ENCODE results near the gene SHH. TPM values are rescaled to one million over a fixed set of nuclear protein-coding genes. Genes with fewer than 3 reads are reported as not detected.

SHH gene
- total and polyA plus RNA-seq, 8 donors = 0.29 to 11.0 (median 2.1) TPM

DNA sequence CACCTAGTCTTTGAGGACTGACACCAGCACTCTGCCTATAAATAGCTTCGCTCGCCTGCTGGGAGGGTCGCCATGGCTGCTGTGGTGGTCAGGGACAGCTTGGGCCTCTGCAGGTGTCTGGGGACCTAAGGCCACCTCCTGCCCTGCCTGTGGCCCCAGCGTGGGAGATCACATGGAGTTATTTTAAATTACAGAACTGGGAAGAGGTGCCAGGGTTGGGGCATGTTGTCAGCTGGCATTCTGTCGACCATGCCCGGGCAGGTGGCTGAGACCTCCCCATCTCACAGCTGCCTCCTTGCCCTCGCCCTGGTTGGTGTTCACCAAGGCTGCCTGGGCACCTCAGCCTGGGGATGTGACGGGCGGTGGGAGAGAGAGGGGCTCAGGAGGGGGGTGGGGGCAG, 18.1 kb downstream of the SHH start:
- 77 to 87% (median 81%) methylated on average over 9 of the region's 9 CpGs for WGBS, 5 donors
- H3K9me3 ChIP-seq = no peaks in the 10 kb centered on the region
- H3K27ac ChIP-seq = no peak overlapping the region
- intact Hi-C loops (cut with DNase I; ENCODE audit: low total_unique reads) = loop anchor here (10.0 kb wide), 1 partner anchor 361 kb away; no protein-coding TSS in a partner anchor
- DNase-seq = no peak
- no peak overlapping the region for H3K4me3 ChIP-seq
- H3K4me1 ChIP-seq = peaks cover 8 to 11% (median 8%) of the 10 kb centered on the region in 4 donors
- no peaks in the 10 kb centered on the region for H3K36me3 ChIP-seq
- TF ChIP-seq, protein P1, sequence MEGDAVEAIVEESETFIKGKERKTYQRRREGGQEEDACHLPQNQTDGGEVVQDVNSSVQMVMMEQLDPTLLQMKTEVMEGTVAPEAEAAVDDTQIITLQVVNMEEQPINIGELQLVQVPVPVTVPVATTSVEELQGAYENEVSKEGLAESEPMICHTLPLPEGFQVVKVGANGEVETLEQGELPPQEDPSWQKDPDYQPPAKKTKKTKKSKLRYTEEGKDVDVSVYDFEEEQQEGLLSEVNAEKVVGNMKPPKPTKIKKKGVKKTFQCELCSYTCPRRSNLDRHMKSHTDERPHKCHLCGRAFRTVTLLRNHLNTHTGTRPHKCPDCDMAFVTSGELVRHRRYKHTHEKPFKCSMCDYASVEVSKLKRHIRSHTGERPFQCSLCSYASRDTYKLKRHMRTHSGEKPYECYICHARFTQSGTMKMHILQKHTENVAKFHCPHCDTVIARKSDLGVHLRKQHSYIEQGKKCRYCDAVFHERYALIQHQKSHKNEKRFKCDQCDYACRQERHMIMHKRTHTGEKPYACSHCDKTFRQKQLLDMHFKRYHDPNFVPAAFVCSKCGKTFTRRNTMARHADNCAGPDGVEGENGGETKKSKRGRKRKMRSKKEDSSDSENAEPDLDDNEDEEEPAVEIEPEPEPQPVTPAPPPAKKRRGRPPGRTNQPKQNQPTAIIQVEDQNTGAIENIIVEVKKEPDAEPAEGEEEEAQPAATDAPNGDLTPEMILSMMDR (IDR thresholded peaks at IDR 0.05) = no peak
- TF ChIP-seq POLR2A (IDR thresholded peaks at IDR 0.05) (no peak), EP300 (IDR thresholded peaks at IDR 0.05) (no peak), POLR2AphosphoS5 (IDR thresholded peaks at IDR 0.05) (no peak)
- peaks cover 0 to 42% (median 12%) of the 10 kb centered on the region in 3 donors for H3K27me3 ChIP-seq

DNA sequence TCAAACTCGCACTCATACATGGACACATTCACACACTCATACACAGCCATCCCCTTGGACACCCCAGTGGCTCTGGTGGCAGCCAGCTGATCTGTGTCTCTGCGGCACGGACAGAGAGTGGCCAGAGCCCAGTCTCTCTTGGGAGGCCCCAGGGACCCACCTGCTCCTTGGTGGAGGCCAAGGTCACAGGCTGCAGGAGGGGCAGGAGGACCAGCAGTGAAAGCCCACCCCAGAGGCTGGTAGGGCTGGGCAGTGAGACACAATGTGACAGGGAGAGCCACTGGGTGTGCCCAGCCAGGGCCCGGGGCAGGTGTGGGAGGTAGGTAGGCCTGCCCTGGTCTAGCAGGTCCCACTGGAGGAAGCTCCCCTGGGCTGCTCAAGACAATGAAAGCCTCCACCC, 18.5 kb downstream of the SHH start:
- no peaks in the 10 kb centered on the region for H3K9me3 ChIP-seq
- H3K36me3 ChIP-seq = no peaks in the 10 kb centered on the region
- H3K27ac ChIP-seq = no peak overlapping the region
- 73 to 88% (median 84%) methylated on average over 4 of the region's 4 CpGs for WGBS, 5 donors
- TF ChIP-seq POLR2A (IDR thresholded peaks at IDR 0.05) = no peak
- no peak for TF ChIP-seq POLR2AphosphoS5 (IDR thresholded peaks at IDR 0.05)
- no peak for TF ChIP-seq EP300 (IDR thresholded peaks at IDR 0.05)
- TF ChIP-seq, protein P1 (IDR thresholded peaks at IDR 0.05) = no peak
- peaks cover 0 to 42% (median 12%) of the 10 kb centered on the region in 3 donors for H3K27me3 ChIP-seq
- H3K4me3 ChIP-seq = no peak overlapping the region
- H3K4me1 ChIP-seq = peaks cover 8 to 11% (median 8%) of the 10 kb centered on the region in 4 donors
- intact Hi-C loops (cut with DNase I; ENCODE audit: low total_unique reads) = loop anchor here (10.0 kb wide), 1 partner anchor 361 kb away; no protein-coding TSS in a partner anchor
- DNase-seq = no peak

DNA sequence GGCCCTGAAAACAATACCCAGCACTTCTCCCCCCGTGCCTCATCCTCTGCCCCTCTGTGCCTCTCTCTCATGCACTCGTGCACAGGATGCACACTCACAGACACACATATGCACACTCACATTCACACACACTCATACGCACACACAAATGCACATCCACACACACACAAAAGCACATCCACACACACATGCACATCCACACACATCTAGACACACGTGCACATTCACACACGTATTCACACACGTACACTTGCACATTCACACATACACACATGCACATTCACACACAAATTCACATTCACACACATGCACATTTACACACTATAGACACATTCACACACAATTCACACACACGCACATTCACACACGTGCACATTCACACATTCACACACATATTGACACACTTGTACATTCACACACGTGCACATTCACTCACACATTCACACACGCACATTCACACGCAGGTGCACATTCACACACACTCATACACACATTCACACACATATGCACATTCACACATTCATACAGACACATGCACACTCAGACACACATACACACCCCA, 19.2 kb downstream of the SHH start:
- no peaks in the 10 kb centered on the region for H3K36me3 ChIP-seq
- WGBS, 5 donors = 85 to 89% (median 87%) methylated on average over 11 of the region's 11 CpGs
- no peak for DNase-seq
- no peak overlapping the region for H3K27ac ChIP-seq
- intact Hi-C loops (cut with DNase I; ENCODE audit: low total_unique reads) = loop anchor here (10.0 kb wide), 1 partner anchor 362 kb away; no protein-coding TSS in a partner anchor
- H3K4me3 ChIP-seq = no peak overlapping the region
- H3K27me3 ChIP-seq = peaks cover 0 to 40% (median 12%) of the 10 kb centered on the region in 3 donors
- H3K4me1 ChIP-seq = peaks cover 8 to 11% (median 8%) of the 10 kb centered on the region in 4 donors
- no peaks in the 10 kb centered on the region for H3K9me3 ChIP-seq
- TF ChIP-seq POLR2A (IDR thresholded peaks at IDR 0.05) (no peak), EP300 (IDR thresholded peaks at IDR 0.05) (no peak)
- TF ChIP-seq, protein P1 (IDR thresholded peaks at IDR 0.05) = no peak

DNA sequence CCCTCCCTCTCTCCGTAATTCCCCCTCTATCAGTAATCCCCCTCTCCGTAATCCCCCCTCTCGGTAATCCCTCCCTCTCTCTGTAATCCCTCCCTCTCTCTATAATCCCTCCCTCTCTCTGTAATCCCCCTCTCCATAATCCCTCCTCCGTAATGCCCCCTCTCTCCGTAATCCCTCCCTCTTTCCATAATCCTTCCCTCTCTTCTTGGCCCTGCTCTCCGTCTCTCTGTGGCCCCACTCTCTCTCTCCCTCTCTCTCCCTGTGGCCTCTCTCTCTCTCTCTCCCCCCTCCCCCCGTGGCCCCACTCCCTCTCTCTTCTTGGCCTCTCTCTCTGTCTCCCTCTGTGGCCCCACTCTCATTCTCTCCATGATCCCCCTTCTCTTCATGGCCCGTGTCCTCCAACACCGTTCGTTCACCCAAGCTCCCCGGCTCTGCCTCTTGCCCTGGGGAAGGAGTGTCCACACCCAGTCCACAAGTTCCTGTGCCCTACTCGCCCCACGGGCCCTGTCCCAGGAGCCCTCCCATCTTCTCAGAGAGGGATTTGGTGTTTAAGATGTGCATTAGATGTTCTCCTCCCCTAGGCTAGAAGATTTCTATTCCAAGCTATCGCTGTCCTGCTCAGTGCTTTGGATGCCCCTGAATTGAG, 19.8 kb downstream of the SHH start:
- TF ChIP-seq POLR2AphosphoS5 (IDR thresholded peaks at IDR 0.05) = no peak
- TF ChIP-seq EP300 (IDR thresholded peaks at IDR 0.05) = no peak
- no peak for TF ChIP-seq POLR2A (IDR thresholded peaks at IDR 0.05)
- TF ChIP-seq, protein P1 (IDR thresholded peaks at IDR 0.05) = no peak
- Histone ChIP-seq H3K27ac (no peak overlapping the region), H3K27me3 (peaks cover 0 to 40% (median 15%) of the 10 kb centered on the region in 3 donors), H3K9me3 (no peaks in the 10 kb centered on the region), H3K36me3 (no peaks in the 10 kb centered on the region), H3K4me1 (peaks cover 9 to 16% (median 12%) of the 10 kb centered on the region in 4 donors), H3K4me3 (no peak overlapping the region)
- WGBS, 5 donors = 87 to 90% (median 89%) methylated on average over 13 to 14 of the region's 14 CpGs
- no peak for DNase-seq
- intact Hi-C loops (cut with DNase I; ENCODE audit: low total_unique reads) = loop anchor here (10.0 kb wide), 1 partner anchor 362 kb away; no protein-coding TSS in a partner anchor
